ENCODE results near the gene C14orf180.

Gene C14orf180

DNA sequence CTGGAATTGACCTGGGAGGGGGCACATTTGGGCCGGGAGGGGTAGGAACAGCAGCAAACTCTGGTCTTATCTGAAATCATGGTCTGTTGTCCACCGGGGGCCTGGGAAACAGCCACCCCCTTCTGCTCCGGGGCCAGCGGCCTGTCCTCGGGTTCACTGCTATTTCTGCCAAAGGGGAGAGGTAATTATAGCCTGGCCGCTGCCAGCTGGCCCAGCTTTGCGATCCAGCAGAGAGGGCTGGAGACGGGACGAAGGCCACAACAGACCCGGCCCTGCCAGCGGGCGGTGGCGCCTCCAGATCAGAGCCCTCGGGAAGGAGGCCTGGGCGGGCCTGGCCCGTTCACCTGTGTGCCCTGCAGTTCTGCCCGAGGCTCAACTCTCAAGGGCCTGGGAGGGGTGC, at the start of gene C14orf180:
Gene C14orf180 (plus strand): TSS at position 258 of the 400 bp plus-strand sequence. CDS start 6,667 bp downstream, outside the sequence.
- H3K9me3 ChIP-seq (ENCODE audit: control insufficient read depth, insufficient read depth, low read length): no peaks in the 10 kb centered on the region
- H3K4me1 ChIP-seq (ENCODE audit: insufficient read depth, low read length): no peaks in the 10 kb centered on the region
- no peak within 1 kb of the TSS for H3K9ac ChIP-seq (ENCODE audit: low read depth, low read length)
- no peaks in the 10 kb centered on the region for H3K36me3 ChIP-seq (ENCODE audit: insufficient read depth, low read length)

- Histone ChIP-seq H3K9ac (ENCODE audit: low read depth, low read length) (no peak overlapping the region), H3K4me1 (ENCODE audit: insufficient read depth, low read length) (no peaks in the 10 kb centered on the region), H3K9me3 (ENCODE audit: control insufficient read depth, insufficient read depth, low read length) (peaks cover 3% of the 10 kb centered on the region; the same call in 1 of the 2 replicates), H3K36me3 (ENCODE audit: insufficient read depth, low read length) (no peaks in the 10 kb centered on the region; the same call in 1 of the 2 replicates)
These were observed 48.9 kb upstream of the C14orf180 start for GRCh38 chr14:104530646-104531045.

GRCh38 chr14:104531421-104532190, 48.0 kb upstream of the C14orf180 start:
- Histone ChIP-seq H3K36me3 (ENCODE audit: insufficient read depth, low read length) (no peaks in the 10 kb centered on the region; the same call in 1 of the 2 replicates), H3K9me3 (ENCODE audit: control insufficient read depth, insufficient read depth, low read length) (0 out of 2 replicates have a peak, but pooled peaks cover 3% of the 10 kb centered on the region), H3K4me1 (ENCODE audit: insufficient read depth, low read length) (no peaks in the 10 kb centered on the region), H3K9ac (ENCODE audit: low read depth, low read length) (no peak overlapping the region)

DNA sequence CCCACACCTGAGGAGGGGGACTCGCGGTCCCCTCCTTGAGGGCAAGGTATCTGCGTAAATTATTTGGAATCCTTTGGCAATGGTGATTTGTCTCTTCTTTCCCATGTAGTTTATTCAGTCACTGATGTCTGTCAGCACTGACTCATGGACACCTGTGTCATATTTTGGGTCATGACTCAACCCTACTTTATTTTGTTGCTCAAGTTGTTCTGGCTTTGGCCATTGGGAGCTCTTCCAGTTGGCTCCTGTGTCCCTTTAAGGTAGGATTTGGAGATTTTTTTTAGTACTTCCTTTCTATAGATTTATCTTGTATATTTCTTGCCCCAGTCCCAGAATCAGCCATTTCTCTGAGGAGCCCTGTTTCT, 47.4 kb upstream of the C14orf180 start:
- H3K36me3 ChIP-seq (ENCODE audit: insufficient read depth, low read length): no peaks in the 10 kb centered on the region; the same call in 1 of the 2 replicates
- 0 out of 2 replicates have a peak, but pooled peaks cover 3% of the 10 kb centered on the region for H3K9me3 ChIP-seq (ENCODE audit: control insufficient read depth, insufficient read depth, low read length)
- H3K9ac ChIP-seq (ENCODE audit: low read depth, low read length): no peak overlapping the region
- H3K4me1 ChIP-seq (ENCODE audit: insufficient read depth, low read length): no peaks in the 10 kb centered on the region

GRCh38 chr14:104534036-104534435, 45.5 kb upstream of the C14orf180 start:
- H3K4me1 ChIP-seq (ENCODE audit: insufficient read depth, low read length): no peaks in the 10 kb centered on the region
- H3K36me3 ChIP-seq (ENCODE audit: insufficient read depth, low read length): no peaks in the 10 kb centered on the region
- no peak overlapping the region for H3K9ac ChIP-seq (ENCODE audit: low read depth, low read length)
- H3K9me3 ChIP-seq (ENCODE audit: control insufficient read depth, insufficient read depth, low read length): no peaks in the 10 kb centered on the region

DNA sequence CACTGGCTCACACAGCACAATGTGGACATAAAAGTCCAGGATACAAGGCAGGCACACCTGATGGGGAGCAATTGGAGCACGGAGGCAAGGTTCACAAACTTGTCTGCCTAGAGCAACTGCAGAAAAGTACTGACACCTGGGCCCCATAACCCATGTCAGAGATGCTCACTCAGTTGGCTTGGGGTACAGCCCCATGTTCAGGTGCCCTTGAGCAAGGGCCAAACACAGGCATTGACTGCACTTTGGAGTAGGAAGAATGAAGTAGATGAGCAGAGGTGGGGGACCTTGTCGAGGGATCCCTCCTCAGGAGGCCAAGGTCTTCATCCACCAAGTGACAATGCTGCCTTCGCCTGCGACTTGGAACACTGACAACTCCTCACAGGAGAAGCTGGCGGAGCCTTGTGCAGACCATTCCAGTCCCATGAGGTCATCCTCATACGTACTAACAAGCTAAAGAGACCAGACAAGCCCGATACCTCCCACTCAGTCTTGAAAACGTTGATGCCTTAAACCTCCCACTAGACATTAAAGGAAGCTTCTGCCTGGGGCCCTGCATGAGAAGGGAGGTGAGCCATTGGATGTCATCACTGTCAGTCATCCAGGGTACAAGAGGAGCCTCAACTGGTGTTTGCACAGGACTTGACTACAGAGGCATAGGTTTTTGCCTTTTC, 42.5 kb upstream of the C14orf180 start:
- no peak overlapping the region for H3K9ac ChIP-seq (ENCODE audit: low read depth, low read length)
- no peaks in the 10 kb centered on the region for H3K9me3 ChIP-seq (ENCODE audit: control insufficient read depth, insufficient read depth, low read length)
- H3K4me1 ChIP-seq (ENCODE audit: insufficient read depth, low read length): no peaks in the 10 kb centered on the region
- H3K36me3 ChIP-seq (ENCODE audit: insufficient read depth, low read length): no peaks in the 10 kb centered on the region

GRCh38 chr14:104537613-104537988, 42.0 kb upstream of the C14orf180 start:
- H3K9me3 ChIP-seq (ENCODE audit: control insufficient read depth, insufficient read depth, low read length): no peaks in the 10 kb centered on the region
- H3K9ac ChIP-seq (ENCODE audit: low read depth, low read length): no peak overlapping the region
- no peaks in the 10 kb centered on the region for H3K4me1 ChIP-seq (ENCODE audit: insufficient read depth, low read length)
- no peaks in the 10 kb centered on the region for H3K36me3 ChIP-seq (ENCODE audit: insufficient read depth, low read length)

DNA sequence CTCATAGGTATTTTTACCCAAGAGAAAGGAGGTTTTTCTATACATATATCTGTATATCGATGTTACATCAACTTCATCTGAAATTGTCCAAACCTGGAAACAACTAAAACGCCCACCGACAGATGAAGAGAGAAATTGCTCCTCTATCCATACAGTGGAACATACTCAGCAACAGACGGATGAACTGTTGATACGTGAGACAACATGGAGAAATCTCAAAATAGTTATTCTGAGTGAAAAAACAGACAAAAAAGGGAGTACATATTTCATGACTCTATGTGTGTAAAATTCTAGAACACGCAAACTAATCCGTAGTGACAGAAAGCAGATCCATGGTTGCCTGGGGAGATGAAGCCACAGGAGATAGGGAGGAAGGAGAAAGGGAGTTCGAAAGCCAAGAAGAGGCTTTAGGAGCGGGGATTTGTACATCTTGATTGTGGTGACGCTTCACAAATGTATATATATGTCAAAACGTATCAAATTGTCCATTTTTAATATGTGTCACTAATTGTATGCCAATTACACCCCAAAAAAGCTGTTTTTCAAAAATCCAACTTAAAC, 37.6 kb upstream of the C14orf180 start:
- Histone ChIP-seq H3K9ac (ENCODE audit: low read depth, low read length) (no peak overlapping the region), H3K4me1 (ENCODE audit: insufficient read depth, low read length) (no peaks in the 10 kb centered on the region), H3K9me3 (ENCODE audit: control insufficient read depth, insufficient read depth, low read length) (no peaks in the 10 kb centered on the region), H3K36me3 (ENCODE audit: insufficient read depth, low read length) (no peaks in the 10 kb centered on the region)

DNA sequence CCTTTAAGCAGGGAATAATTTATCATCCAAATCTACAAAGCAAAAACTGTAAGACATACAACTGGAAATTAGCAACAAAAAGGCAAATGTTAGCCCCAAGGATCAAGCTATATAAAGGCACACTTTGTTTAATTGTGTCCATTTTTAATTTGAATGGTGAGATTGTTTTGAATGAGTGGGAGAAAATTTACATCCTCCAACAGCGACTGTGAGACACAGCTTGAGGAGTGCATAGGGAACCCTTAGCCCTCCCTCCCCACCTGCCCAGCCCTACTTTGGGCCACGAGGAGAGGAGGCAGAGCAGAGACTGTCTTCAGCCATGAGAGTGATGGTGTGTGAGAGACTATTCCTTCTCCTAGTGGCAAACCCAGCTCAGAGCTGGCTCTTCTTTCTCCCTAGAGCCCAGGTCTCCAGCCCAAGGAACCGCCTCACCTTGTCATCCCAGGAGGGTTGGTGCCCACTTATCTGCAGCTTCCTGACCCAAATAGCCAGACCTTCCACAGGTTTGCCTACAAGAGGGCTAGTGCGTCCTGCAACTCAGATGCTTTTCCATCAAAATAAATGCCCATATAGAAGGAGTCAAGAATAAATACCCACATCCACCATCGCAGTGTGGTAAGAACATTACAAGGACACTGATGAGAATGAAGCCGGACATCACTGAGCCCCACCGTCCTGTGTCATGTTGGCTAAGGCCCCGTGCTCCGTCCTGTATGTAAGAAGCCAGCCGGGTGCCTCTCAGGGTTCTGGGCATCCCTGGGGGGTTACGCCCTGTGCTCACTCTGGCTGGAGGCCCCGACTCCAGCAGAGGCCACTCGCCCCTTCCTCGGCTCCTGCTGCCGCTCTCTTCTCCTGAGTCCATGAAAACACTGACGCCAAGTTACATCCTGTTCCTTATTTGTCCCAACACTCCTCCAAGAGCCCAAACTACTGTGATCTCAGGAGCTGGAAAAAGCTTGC, 36.4 kb upstream of the C14orf180 start:
- Histone ChIP-seq H3K9me3 (ENCODE audit: control insufficient read depth, insufficient read depth, low read length) (no peaks in the 10 kb centered on the region), H3K4me1 (ENCODE audit: insufficient read depth, low read length) (no peaks in the 10 kb centered on the region), H3K9ac (ENCODE audit: low read depth, low read length) (no peak overlapping the region), H3K36me3 (ENCODE audit: insufficient read depth, low read length) (no peaks in the 10 kb centered on the region)

DNA sequence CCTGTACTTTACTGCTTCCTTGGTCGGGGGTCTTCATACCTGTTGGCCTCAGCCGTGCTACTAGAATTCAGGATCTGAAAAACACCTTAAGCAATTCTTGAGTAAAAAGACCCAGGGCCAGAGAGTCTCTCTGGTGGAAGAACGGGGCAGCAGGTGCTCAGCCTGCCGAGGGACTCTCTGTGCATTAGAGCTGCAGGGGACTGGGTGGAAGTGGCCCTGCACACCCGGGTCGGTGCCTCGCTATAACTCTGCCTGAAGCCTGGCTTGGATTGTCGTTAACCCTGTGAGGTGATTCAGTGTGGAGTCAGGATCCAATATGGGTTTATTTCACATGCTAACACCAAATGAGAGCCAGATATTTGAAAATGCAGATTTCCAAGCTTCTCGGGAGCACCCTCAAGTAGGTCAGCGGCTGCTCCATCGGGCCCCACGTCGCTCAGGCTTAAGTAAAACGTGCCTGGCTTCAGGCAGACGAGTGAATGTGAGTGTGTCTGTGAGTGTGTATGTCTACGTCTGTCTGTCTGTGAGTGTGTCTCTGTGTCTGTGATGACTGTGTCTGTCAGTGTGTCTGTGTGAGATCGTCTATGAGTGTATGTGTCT, 35.1 kb upstream of the C14orf180 start:
- Histone ChIP-seq H3K4me1 (ENCODE audit: insufficient read depth, low read length) (peaks cover 6% of the 10 kb centered on the region), H3K9me3 (ENCODE audit: control insufficient read depth, insufficient read depth, low read length) (no peaks in the 10 kb centered on the region), H3K9ac (ENCODE audit: low read depth, low read length) (no peak overlapping the region), H3K36me3 (ENCODE audit: insufficient read depth, low read length) (no peaks in the 10 kb centered on the region)

DNA sequence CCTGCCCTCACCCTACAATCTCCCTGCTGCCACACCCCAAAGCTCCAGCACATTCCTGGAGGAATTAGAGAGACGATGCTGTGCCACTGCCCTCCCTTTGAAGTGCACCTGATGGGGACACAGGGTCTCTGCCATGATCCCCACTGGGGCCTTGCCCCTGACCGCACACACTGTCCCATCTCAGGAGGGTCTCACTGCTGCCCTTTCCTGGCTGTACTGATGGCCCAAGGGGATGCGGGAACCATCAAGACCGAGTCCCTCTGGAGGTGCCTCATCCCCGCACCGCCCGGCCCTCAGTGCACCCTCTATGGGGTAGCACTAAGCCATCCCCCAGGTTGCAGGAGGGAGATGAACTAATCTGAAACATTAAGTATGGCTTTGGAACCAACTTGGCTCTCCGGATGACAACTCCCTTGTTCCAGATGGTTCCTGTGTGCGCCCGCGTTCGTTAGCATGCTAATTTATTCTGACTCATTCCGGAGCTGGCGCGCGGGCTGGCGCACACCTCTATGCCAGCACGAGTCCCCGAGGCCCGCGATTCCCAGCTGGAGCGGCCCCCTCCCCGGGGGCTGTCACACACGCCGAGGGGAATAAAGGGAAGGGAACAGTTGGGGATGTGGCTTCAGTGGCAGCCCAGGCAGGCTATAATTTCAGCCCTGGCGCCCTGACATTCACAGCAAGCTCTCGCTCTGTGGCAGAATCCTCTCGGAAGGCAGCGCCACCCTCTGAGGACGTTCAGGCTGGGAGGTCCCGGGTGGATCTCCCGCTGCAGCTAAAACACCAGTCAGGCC, 34.2 kb upstream of the C14orf180 start:
- no peaks in the 10 kb centered on the region for H3K36me3 ChIP-seq (ENCODE audit: insufficient read depth, low read length)
- H3K9ac ChIP-seq (ENCODE audit: low read depth, low read length): no peak overlapping the region
- no peaks in the 10 kb centered on the region for H3K9me3 ChIP-seq (ENCODE audit: control insufficient read depth, insufficient read depth, low read length)
- peaks cover 8% of the 10 kb centered on the region for H3K4me1 ChIP-seq (ENCODE audit: insufficient read depth, low read length)

DNA sequence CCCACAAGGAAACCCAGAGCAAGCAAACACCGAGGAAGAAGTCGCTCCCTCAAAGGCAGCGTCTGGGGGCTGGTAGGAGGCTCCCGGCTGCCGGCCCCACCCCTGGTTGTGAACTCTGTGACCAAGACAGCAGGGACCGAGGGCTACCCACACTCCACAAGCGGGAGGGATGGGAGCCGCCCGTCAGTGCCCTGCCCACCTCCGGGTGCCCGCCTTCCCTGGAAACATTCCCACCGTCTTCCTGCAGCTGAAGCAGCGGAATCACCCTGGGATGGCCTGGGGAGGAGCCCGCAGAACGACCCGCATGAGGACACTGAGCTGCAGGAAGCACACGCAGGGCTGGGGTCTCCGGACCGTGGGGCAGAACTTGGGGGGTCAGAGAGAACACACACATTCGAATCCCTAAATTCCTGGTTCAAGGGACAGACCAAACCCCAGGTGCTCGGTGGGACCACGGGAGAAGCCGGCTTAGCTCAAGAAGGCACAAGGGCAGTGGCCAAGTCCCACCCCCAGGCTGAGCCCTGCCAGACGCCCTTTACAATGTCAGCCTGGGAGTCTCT, 33.5 kb upstream of the C14orf180 start:
- H3K4me1 ChIP-seq (ENCODE audit: insufficient read depth, low read length): peaks cover 8% of the 10 kb centered on the region
- H3K36me3 ChIP-seq (ENCODE audit: insufficient read depth, low read length): no peaks in the 10 kb centered on the region
- H3K9me3 ChIP-seq (ENCODE audit: control insufficient read depth, insufficient read depth, low read length): no peaks in the 10 kb centered on the region

More for the DNA sequence above, 33.5 kb upstream of the C14orf180 start:
- H3K9ac ChIP-seq (ENCODE audit: low read depth, low read length): no peak overlapping the region

Measured in ES-I3 (cell line).